Measurements from ENCODE around the gene PLCH1.

The PLCH1 gene

GRCh38 chr3:155329513-155330048 lies 415.3 kb downstream of the PLCH1 start:
- no peak for DNase-seq

- DNase-seq, result no peak
Observed at GRCh38 chr3:155327871-155328270, 417.0 kb downstream of the PLCH1 start.

DNA sequence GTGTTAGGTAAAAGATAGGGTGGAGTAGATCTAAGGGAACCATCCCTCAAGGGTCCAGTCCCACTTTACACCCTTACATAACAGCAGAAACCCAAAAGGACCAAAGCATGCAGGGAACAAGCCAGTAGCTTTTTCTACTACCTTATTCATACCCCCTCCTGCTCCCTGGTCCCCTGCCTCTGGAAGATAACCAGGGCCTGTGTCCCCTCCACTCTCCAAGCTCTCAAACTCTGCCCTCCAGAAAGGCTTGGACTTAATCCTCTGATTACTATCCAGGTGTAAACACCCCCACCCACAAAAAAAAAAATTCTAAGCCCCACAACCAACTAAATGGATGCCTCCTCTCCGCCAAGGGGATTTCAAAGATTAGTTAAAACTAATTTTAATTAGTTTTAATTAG lies 417.4 kb downstream of the PLCH1 start:
- DNase-seq, result no peak

DNA sequence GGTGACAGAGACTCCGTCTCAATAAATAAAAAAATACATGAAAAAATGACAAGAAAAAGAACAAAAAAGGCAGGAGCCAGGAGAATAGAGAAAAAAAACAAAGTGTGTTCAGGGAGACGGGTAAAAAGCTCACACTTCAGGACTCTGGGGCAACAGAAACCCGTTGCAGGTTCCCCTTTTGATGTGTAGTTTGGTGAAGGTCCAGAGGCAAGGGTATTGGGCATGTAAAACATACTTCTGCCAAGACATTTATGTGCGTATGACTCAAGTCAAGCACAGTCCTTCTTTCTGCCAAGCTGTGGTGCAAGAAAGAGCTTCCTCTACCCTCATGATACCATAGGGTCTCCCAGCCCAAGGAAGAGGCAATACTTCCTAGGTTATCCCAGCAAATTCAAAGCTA lies 418.0 kb downstream of the PLCH1 start:
- DNase-seq, result no peak

GRCh38 chr3:155326244-155326643 lies 418.6 kb downstream of the PLCH1 start:
- DNase-seq, result peak; percentile 61

Measured in OCI-M1 (cell line).